Aorta (tissue), 5 donors: ENCODE results near the gene PRELID2. TPM values are rescaled to one million over a fixed set of nuclear protein-coding genes. Genes with fewer than 3 reads are reported as not detected.
"Not testable (repeated sequence)": the region's sequence is repeated elsewhere in the genome, so short reads cannot be mapped to it uniquely, and the experiment has no call there.

Source experiments
- ATAC-seq: fragments of 200-7000 bp; cut with Tn5 transposase; one replicate; pipeline ENCODE4 v1.9.1; 2022; ENCODE audit warnings: moderate library complexity; ENCODE audit not compliant: low FRiP score
- DNase-seq, 2 donors: peaks; one replicate each; pipeline ENCODE4 v3.0.0-alpha.2; 2020
- H3K27ac ChIP-seq, 2 donors: one replicate each; pipeline ENCODE4 v1.5.1; 2013; ENCODE audit warnings: low read length in 2 of 2, mild to moderate bottlenecking in 2 of 2, moderate library complexity in 2 of 2, control low read depth in 1 of 2, inconsistent platforms in 1 of 2, low read depth in 1 of 2
- H3K27me3 ChIP-seq, 2 donors: one replicate each; pipeline ENCODE4 v1.6.1; 2013; ENCODE audit warnings: control low read depth in 1 of 2, low read length in 1 of 2, mild to moderate bottlenecking in 1 of 2, moderate library complexity in 1 of 2; ENCODE audit not compliant: insufficient read depth in 2 of 2, control insufficient read depth in 1 of 2
- H3K36me3 ChIP-seq, 2 donors: one replicate each; pipeline ENCODE4 v1.6.1; 2013; ENCODE audit warnings: control low read depth in 1 of 2, low read length in 1 of 2, mild to moderate bottlenecking in 1 of 2; ENCODE audit not compliant: insufficient read depth in 2 of 2, control insufficient read depth in 1 of 2
- H3K4me1 ChIP-seq, 2 donors: one replicate each; pipeline ENCODE4 v1.6.1; 2013; ENCODE audit warnings: low read length in 2 of 2, control low read depth in 1 of 2, mild to moderate bottlenecking in 1 of 2, moderate library complexity in 1 of 2; ENCODE audit not compliant: insufficient read depth in 2 of 2, control insufficient read depth in 1 of 2
- H3K4me3 ChIP-seq, 2 donors: one replicate each; pipeline ENCODE4 v1.5.1; 2013; ENCODE audit warnings: low read length in 2 of 2, control low read depth in 1 of 2, mild to moderate bottlenecking in 1 of 2
- H3K9me3 ChIP-seq: one replicate; pipeline ENCODE4 v1.6.1; 2013; ENCODE audit warnings: mild to moderate bottlenecking, low read length; ENCODE audit not compliant: control insufficient read depth
- WGBS, 2 donors: extraction: QIAGEN DNeasy Blood & Tissue Kit; methylation state at CpG; one replicate each; pipeline ENCODE4 v1.1.7; 2013; 5-methylcytosine and 5-hydroxymethylcytosine counted together
- intact Hi-C, 2 donors: fragments of 100-400 bp; cut with DNase I; formaldehyde crosslinking; loops; one replicate each; pipeline versions ENCODE4 v1.14.2 to v1.15.0; 2022
- long read RNA-seq, 2 donors: library from polyadenylated mRNA; unstranded; transcript quantifications; one replicate each; pipeline ENCODE4 v2.0.0, GENCODE V29; 2020 to 2021
- polyA plus RNA-seq, 2 donors: library from polyadenylated mRNA; stranded (reverse); fragments of 200-250 nt; gene quantifications; one replicate each; pipeline ENCODE4 v1.2.3, GENCODE V29; 2013
- total RNA-seq, 2 donors: library from RNA; stranded (reverse); fragmentation: NEBNext Ultra II Directional; extraction: Animal tissue kit (Norgen Biotek cat#: 25700); gene quantifications; one replicate each; pipeline ENCODE4 v1.2.1, GENCODE V29; 2021
- donor health status: healthy with polysubstance abuse.
- donor health status: Bipolar disorder and iron deficiency.
- donor health status: DM: no; HTN: no; CAD: no.
- donor health status: DM: no; HTN: no; CAD: no.
- donor health status: DM: yes; HTN: yes; CAD: no.

PRELID2 gene
- total RNA-seq: 10 to 100 TPM; 26.7 to 28.7 TPM
- polyA plus RNA-seq: 1 to 10 TPM; 4.3 to 4.8 TPM
- long read RNA-seq, donor 1, partial matches to known transcripts: 0 of 34 reads
- long read RNA-seq, donor 1, other reads (novel, unspliced or antisense): 31 of 34 reads
- long read RNA-seq, donor 2, partial matches to known transcripts: 0 of 21 reads
- long read RNA-seq, donor 2, other reads (novel, unspliced or antisense): 21 of 21 reads

DNA sequence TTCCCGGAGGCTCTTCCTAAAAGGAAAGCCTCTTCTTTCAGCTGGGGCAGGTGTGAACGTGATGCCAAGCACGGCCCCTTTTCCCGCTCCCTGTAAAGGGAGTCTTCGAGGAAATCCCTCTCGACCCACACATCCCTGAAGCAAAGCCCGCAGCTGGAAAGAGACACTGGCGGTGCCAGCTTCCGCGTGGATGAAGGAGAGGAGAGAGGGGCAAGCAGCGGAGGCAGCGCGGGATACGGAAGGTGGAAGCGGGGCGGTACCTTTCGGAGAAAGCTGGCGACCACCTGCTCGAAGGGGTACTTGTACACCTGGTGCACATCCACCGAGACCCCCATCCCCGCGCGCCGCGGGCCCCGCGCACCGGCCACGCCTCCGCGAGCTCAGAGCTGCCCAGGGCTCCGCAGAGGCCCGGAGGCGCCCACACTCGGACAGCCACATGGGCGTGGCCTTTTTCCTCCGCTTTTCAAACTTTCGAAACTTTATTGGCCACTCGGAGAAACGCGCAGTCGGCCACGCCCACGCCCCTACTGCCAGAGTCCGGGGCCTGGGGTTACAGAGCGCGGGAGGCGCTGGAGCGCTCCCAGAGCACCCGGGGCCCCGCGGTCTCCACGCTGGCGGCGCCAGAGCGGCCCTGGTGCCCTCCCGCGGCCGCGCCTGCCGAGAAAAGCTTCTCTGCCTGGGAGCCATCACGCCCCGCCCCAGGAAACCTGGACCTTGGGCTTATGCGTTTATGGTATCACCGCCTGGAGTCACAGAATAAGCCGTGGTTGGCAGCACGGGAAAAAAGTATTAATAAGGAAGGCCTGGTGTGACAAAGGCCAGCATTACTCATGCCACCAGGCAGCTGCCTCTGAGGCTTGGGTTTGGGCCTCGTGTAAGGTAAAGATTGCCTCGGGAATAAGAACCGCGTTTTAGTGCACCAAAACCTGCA is at the start of gene PRELID2:
Gene PRELID2 (minus strand): TSS at position 426 of the 931 bp plus-strand sequence. CDS start 91 bp downstream, at position 335.
- H3K27me3 ChIP-seq: no peaks in the 10 kb centered on the region
- no peaks in the 10 kb centered on the region for H3K9me3 ChIP-seq
- no peaks in the 10 kb centered on the region for H3K36me3 ChIP-seq
- WGBS, 2 donors: 0% methylated on average over 71 of the region's 71 CpGs
- ATAC-seq (peak; percentile 94), DNase-seq (peak; percentile 94 to 96)
- H3K4me1 ChIP-seq: peaks cover 0 to 7% of the 10 kb centered on the region in 2 donors
- intact Hi-C loops: loop anchor here (5.0 to 10.0 kb wide), 4 partner anchors 97 to 1630 kb away; no protein-coding TSS in a partner anchor
- peak within 1 kb of the TSS; percentile 37 to 92 for H3K4me3 ChIP-seq
- peak within 1 kb of the TSS; percentile 67 to 69 for H3K27ac ChIP-seq

- 89% methylated on average over 2 of the region's 2 CpGs for WGBS, 2 donors
- H3K27ac ChIP-seq: no peak overlapping the region
- intact Hi-C loops: no loop called here
- no peak for DNase-seq
- no peaks in the 10 kb centered on the region for H3K4me1 ChIP-seq
- no peaks in the 10 kb centered on the region for H3K36me3 ChIP-seq
- no peak overlapping the region for H3K4me3 ChIP-seq
- no peaks in the 10 kb centered on the region for H3K9me3 ChIP-seq
- no peaks in the 10 kb centered on the region for H3K27me3 ChIP-seq
- no peak for ATAC-seq
These were observed 39.6 kb upstream of the PRELID2 start for GRCh38 chr5:145874765-145875164.

GRCh38 chr5:145872914-145873313 is 37.8 kb upstream of the PRELID2 start, which contains the start of gene GRXCR2:
TSS of gene GRXCR2 (minus strand) at chr5:145873014. CDS start at chr5:145872968, 46 bp downstream.
- H3K27me3 ChIP-seq: no peaks in the 10 kb centered on the region
- H3K4me1 ChIP-seq: no peaks in the 10 kb centered on the region
- H3K4me3 ChIP-seq: no peak within 1 kb of the TSS
- no peak within 1 kb of the TSS for H3K27ac ChIP-seq
- DNase-seq (no peak), ATAC-seq (no peak)
- intact Hi-C loops: no loop called here
- 84 to 92% methylated on average over 3 of the region's 3 CpGs for WGBS, 2 donors
- H3K36me3 ChIP-seq: no peaks in the 10 kb centered on the region
- H3K9me3 ChIP-seq: no peaks in the 10 kb centered on the region

DNA sequence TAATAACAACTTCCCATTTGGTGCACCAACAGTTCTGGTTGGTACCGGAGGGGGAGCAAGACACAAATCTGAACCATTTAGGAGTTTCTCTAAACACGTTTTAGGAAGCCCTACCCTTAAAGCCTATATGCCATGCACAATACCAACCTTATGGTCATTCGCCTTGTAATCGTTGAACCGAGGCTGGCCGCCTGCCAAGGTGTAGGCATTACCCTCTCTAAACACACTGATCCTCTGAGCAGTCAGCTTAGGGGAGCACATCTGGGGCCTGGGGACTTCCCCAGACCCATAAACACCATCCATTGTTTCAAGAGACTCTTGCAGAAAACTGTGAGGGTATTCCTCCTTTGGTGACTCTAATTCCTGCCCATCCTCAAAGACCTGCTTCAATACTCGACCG is 37.3 kb upstream of the PRELID2 start:
- no peaks in the 10 kb centered on the region for H3K27me3 ChIP-seq
- H3K4me3 ChIP-seq: no peak overlapping the region
- H3K27ac ChIP-seq: no peak overlapping the region
- H3K9me3 ChIP-seq: no peaks in the 10 kb centered on the region
- no peak for ATAC-seq
- intact Hi-C loops: no loop called here
- WGBS, 2 donors: 73 to 76% methylated on average over 8 of the region's 8 CpGs
- H3K4me1 ChIP-seq: no peaks in the 10 kb centered on the region
- DNase-seq: no peak
- no peaks in the 10 kb centered on the region for H3K36me3 ChIP-seq

GRCh38 chr5:145869753-145870152 is 34.6 kb upstream of the PRELID2 start:
- Histone ChIP-seq H3K9me3 (no peaks in the 10 kb centered on the region), H3K27me3 (no peaks in the 10 kb centered on the region), H3K4me1 (no peaks in the 10 kb centered on the region), H3K36me3 (no peaks in the 10 kb centered on the region), H3K4me3 (no peak overlapping the region), H3K27ac (no peak overlapping the region)
- intact Hi-C loops: no loop called here
- 87 to 91% methylated on average over 4 of the region's 4 CpGs for WGBS, 2 donors
- DNase-seq (no peak), ATAC-seq (no peak)

DNA sequence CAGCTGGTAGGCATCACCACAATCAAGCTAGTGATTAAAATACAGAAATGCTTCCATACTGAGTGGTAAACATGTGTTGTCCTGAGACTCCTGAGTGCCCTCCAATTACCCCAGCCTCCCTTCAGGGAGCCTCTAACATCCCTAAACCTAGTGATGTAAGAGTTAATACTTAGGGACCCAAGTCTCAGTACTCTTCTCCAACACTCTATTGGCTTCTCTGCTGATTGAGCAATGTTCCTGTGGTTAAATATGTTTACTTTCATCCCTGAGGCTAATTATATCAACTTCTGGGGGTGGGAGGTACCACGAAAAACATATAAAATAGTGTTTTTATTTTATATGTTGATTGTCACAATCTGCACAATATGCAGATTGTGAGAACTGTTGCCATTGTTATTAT is 32.7 kb upstream of the PRELID2 start:
- peaks cover 0 to 2% of the 10 kb centered on the region in 2 donors for H3K27me3 ChIP-seq
- 52 to 58% methylated on average over 1 of the region's 1 CpG for WGBS, 2 donors
- no peak overlapping the region for H3K27ac ChIP-seq
- H3K36me3 ChIP-seq: no peaks in the 10 kb centered on the region
- intact Hi-C loops: no loop called here
- H3K4me3 ChIP-seq: no peak overlapping the region
- no peak for ATAC-seq
- no peaks in the 10 kb centered on the region for H3K9me3 ChIP-seq
- H3K4me1 ChIP-seq: no peaks in the 10 kb centered on the region
- no peak for DNase-seq

GRCh38 chr5:145864432-145864831 is 29.3 kb upstream of the PRELID2 start:
- H3K27ac ChIP-seq, DNase-seq, ATAC-seq, H3K9me3 ChIP-seq, H3K27me3 ChIP-seq, H3K36me3 ChIP-seq, intact Hi-C loops, H3K4me1 ChIP-seq, H3K4me3 ChIP-seq: not testable (repeated sequence)
- 49 to 56% methylated on average over 2 of the region's 2 CpGs for WGBS, 2 donors

GRCh38 chr5:145863003-145863402 is 27.9 kb upstream of the PRELID2 start:
- DNase-seq: no peak
- intact Hi-C loops: no loop called here
- peaks cover 0 to 2% of the 10 kb centered on the region in 2 donors for H3K27me3 ChIP-seq
- no peaks in the 10 kb centered on the region for H3K36me3 ChIP-seq
- H3K9me3 ChIP-seq: no peaks in the 10 kb centered on the region
- 69 to 78% methylated on average over 3 of the region's 3 CpGs for WGBS, 2 donors
- H3K27ac ChIP-seq: no peak overlapping the region
- no peak for ATAC-seq
- H3K4me3 ChIP-seq: no peak overlapping the region
- H3K4me1 ChIP-seq: no peaks in the 10 kb centered on the region
